Endodermal cell (in vitro differentiated cells): Measurements from ENCODE around the gene LGR6. TPM values are rescaled to one million over a fixed set of nuclear protein-coding genes. Genes with fewer than 3 reads are reported as not detected.

Experiments
- DNase-seq: peaks from one replicate; pipeline ENCODE4 v3.0.0-alpha.2; 2017
- H3K27ac ChIP-seq: 2 replicates; pipeline ENCODE4 v1.5.1; 2013; ENCODE audit warnings: mild to moderate bottlenecking, low read depth, low read length, moderate library complexity
- H3K27me3 ChIP-seq: 2 replicates; pipeline ENCODE4 v1.6.1; 2013; ENCODE audit warnings: mild to moderate bottlenecking, low read length, moderate library complexity; ENCODE audit not compliant: insufficient read depth, control insufficient read depth, poor library complexity, severe bottlenecking
- H3K36me3 ChIP-seq: 2 replicates; pipeline ENCODE4 v1.7.0; 2013; ENCODE audit warnings: mild to moderate bottlenecking, low read length, moderate library complexity; ENCODE audit not compliant: control insufficient read depth, insufficient read depth
- H3K4me1 ChIP-seq: one replicate; pipeline ENCODE4 v1.7.0; 2013; ENCODE audit warnings: low read length; ENCODE audit not compliant: control insufficient read depth, insufficient read depth
- H3K4me3 ChIP-seq: 2 replicates; pipeline ENCODE4 v1.5.1; 2013; ENCODE audit warnings: mild to moderate bottlenecking, low read length, moderate library complexity
- H3K9ac ChIP-seq: 2 replicates; pipeline ENCODE4 v1.6.1; 2013; ENCODE audit warnings: mild to moderate bottlenecking, low read length, moderate library complexity; ENCODE audit not compliant: poor library complexity, severe bottlenecking; ENCODE audit errors: extremely low read depth
- H3K9me3 ChIP-seq: 2 replicates; pipeline ENCODE4 v1.6.1; 2013; ENCODE audit warnings: mild to moderate bottlenecking, low read length, moderate library complexity; ENCODE audit not compliant: control insufficient read depth
- H3K27ac Mint-ChIP-seq: 2 replicates; pipeline ENCODE4 v1.8.0; 2020; ENCODE audit warnings: mixed read lengths
- H3K27me3 Mint-ChIP-seq: 2 replicates; pipeline ENCODE4 v1.8.0; 2021; ENCODE audit warnings: mild to moderate bottlenecking, mixed read lengths; ENCODE audit not compliant: insufficient read depth
- H3K36me3 Mint-ChIP-seq: 2 replicates; pipeline ENCODE4 v1.8.0; 2020; ENCODE audit warnings: low read depth, mixed read lengths
- H3K4me1 Mint-ChIP-seq: 2 replicates; pipeline ENCODE4 v1.8.0; 2020; ENCODE audit warnings: mixed read lengths
- H3K4me3 Mint-ChIP-seq: 2 replicates; pipeline ENCODE4 v1.8.0; 2020; ENCODE audit warnings: mild to moderate bottlenecking, moderate library complexity, mixed read lengths
- H3K9me3 Mint-ChIP-seq: 2 replicates; pipeline ENCODE4 v1.8.0; 2020; ENCODE audit warnings: mild to moderate bottlenecking, mixed read lengths
- WGBS, 2 experiments: methylation state at CpG; one replicate each; pipeline versions ENCODE4 v1.1.5 to v1.1.7; 2013; ENCODE audit warnings: missing lambda C conversion rate in 2 of 2, mixed read lengths in 1 of 2; ENCODE audit not compliant: insufficient coverage in 1 of 2, insufficient read length in 1 of 2; 5-methylcytosine and 5-hydroxymethylcytosine counted together
- total RNA-seq, 2 donors: library from RNA; stranded (reverse); fragmentation: NEBNext Ultra II Directional in 1 of 2; extraction: Animal tissue kit (Norgen Biotek cat#: 25700) in 1 of 2; gene quantifications; 2 replicates in 1 of 2; 3 replicates in 1 of 2; pipeline ENCODE4 v1.2.1, GENCODE V29; 2021
- TF ChIP-seq, protein P1 (sequence below): fragments of 200-600 bp; sonication (generic); conservative IDR thresholded peaks from 2 replicates; pipeline ENCODE4 v1.5.0; 2021; ENCODE audit warnings: antibody characterized with exemption, mild to moderate bottlenecking

The LGR6 gene
- total RNA-seq, 2 donors from 2014 or later = 0.73 to 1.5 TPM

DNA sequence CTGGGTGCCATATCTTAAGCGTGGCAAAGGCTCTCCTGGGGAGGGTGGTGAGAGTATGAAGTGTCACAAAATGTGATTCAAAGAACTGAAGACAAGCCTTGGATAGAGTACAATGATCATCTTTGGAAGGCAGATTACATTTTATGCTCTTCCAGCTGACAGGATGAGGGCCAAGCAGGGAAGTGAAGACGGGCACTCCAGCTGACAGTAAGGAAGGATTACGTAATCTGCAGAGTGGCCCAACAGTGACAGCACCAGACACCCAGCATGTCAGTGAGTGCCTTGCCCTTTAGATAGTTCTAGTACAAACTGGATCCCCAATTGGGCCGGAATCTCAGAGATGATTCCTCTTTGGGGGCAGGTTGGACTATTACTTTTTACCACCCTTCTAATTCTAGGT, 95.4 kb downstream of the LGR6 start:
- no peak for DNase-seq
- H3K9me3 Mint-ChIP-seq = no peaks in the 10 kb centered on the region
- 66 to 69% methylated on average over 4 of the region's 4 CpGs for WGBS, 2 experiments
- no peaks in the 10 kb centered on the region for H3K36me3 Mint-ChIP-seq
- H3K4me1 Mint-ChIP-seq = peaks cover 4% of the 10 kb centered on the region
- TF ChIP-seq, protein P1, sequence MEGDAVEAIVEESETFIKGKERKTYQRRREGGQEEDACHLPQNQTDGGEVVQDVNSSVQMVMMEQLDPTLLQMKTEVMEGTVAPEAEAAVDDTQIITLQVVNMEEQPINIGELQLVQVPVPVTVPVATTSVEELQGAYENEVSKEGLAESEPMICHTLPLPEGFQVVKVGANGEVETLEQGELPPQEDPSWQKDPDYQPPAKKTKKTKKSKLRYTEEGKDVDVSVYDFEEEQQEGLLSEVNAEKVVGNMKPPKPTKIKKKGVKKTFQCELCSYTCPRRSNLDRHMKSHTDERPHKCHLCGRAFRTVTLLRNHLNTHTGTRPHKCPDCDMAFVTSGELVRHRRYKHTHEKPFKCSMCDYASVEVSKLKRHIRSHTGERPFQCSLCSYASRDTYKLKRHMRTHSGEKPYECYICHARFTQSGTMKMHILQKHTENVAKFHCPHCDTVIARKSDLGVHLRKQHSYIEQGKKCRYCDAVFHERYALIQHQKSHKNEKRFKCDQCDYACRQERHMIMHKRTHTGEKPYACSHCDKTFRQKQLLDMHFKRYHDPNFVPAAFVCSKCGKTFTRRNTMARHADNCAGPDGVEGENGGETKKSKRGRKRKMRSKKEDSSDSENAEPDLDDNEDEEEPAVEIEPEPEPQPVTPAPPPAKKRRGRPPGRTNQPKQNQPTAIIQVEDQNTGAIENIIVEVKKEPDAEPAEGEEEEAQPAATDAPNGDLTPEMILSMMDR = no peak
- no peaks in the 10 kb centered on the region for H3K36me3 ChIP-seq
- peaks cover 8% of the 10 kb centered on the region for H3K4me1 ChIP-seq
- no peaks in the 10 kb centered on the region for H3K27me3 ChIP-seq
- no peaks in the 10 kb centered on the region for H3K27me3 Mint-ChIP-seq
- no peak overlapping the region for H3K27ac ChIP-seq
- no peaks in the 10 kb centered on the region for H3K9me3 ChIP-seq
- H3K27ac Mint-ChIP-seq = no peak overlapping the region
- no peak overlapping the region for H3K9ac ChIP-seq
- H3K4me3 ChIP-seq = no peak overlapping the region
- H3K4me3 Mint-ChIP-seq = no peak overlapping the region

DNA sequence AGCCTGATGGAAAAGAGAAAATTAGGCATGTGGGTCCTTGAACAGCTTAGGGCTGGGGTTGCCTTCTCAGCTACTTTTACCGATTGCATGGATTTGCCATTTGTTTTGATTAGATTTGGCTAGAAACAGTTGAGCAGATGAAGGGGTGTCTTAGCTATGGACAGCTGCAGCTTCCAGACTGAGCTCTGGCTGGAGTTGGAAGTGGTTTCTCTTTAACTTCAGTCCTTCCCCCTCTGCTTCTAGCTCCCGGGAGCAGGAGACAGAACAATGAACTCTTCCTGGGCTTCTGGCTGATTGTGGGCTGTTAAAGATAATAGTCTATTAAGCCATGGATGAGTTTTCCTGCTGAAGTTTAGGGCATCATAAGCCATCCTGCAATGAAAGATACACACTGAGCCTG, 97.4 kb downstream of the LGR6 start:
- DNase-seq = no peak
- TF ChIP-seq, protein P1 = no peak
- Histone ChIP-seq H3K4me3 (peak overlapping the region; percentile 63), H3K36me3 (no peaks in the 10 kb centered on the region), H3K27ac (no peak overlapping the region), H3K9me3 (no peaks in the 10 kb centered on the region), H3K4me1 (peaks cover 8% of the 10 kb centered on the region), H3K9ac (no peak overlapping the region), H3K27me3 (no peaks in the 10 kb centered on the region)
- Mint-ChIP-seq H3K4me1 (peaks cover 4% of the 10 kb centered on the region), H3K27me3 (no peaks in the 10 kb centered on the region), H3K36me3 (no peaks in the 10 kb centered on the region), H3K27ac (peak overlapping the region; percentile 48), H3K4me3 (no peak overlapping the region), H3K9me3 (no peaks in the 10 kb centered on the region)
- 54% methylated on average over 2 of the region's 2 CpGs; no CpG with 5 or more reads in 1 of the 2 experiments for WGBS, 2 experiments

DNA sequence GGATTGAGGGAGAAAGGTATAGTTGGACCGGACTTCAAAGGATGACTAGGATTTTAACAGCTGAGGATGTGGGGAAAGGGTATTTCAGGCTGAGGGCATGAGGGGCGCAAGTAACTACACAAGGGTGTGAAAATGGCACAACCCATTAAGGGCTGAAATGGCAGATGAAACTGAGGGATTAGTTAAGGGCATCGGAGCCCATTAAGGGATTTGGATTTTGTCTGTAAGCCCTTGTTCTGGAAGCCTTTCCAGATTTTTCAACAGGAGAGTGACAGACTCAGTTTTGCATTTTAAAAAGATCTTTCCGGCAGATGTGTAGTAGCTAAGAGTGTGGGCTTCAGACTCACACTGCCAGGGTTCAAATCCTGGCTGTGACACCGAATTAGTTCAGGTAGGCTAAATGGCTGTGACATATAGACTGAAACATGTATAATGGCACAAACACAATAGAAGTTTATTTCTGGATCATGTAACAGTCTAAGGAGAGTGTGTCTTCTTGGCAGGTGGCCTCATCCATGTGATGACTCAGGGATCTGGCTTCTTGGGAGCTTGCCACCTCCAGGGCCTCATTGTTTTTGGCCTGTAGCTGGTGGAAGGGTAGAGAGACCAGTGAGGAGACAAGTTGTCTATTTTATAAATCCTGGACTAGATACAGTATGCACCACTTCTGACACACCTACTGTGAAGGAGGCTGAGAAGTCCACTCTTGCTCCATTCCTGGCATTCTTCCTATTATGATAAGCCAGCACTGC, 98.5 kb downstream of the LGR6 start:
- Mint-ChIP-seq H3K27me3 (no peaks in the 10 kb centered on the region), H3K27ac (no peak overlapping the region), H3K4me1 (peaks cover 4% of the 10 kb centered on the region), H3K36me3 (no peaks in the 10 kb centered on the region), H3K4me3 (no peak overlapping the region), H3K9me3 (no peaks in the 10 kb centered on the region)
- no peak for DNase-seq
- peaks cover 8% of the 10 kb centered on the region for H3K4me1 ChIP-seq
- H3K9me3 ChIP-seq = no peaks in the 10 kb centered on the region
- no peak overlapping the region for H3K4me3 ChIP-seq
- H3K27ac ChIP-seq = no peak overlapping the region
- no peak overlapping the region for H3K9ac ChIP-seq
- WGBS, 2 experiments = 94 to 98% methylated on average over 5 of the region's 5 CpGs
- TF ChIP-seq, protein P1 = no peak
- no peaks in the 10 kb centered on the region for H3K27me3 ChIP-seq
- no peaks in the 10 kb centered on the region for H3K36me3 ChIP-seq
